Astrocyte (in vitro differentiated cells and primary cell): ENCODE measurements around the gene LRRC4C.

ENCODE experiments used
- EZH2 ChIP-seq: IDR thresholded peaks from 2 replicates; pipeline ENCODE4 v1.6.1; 2012; ENCODE audit warnings: mild to moderate bottlenecking, low read length, inconsistent platforms; ENCODE audit not compliant: insufficient read depth
- TF ChIP-seq, protein P1 (sequence below): IDR thresholded peaks from 2 replicates; pipeline ENCODE4 v1.5.1; 2011; ENCODE audit warnings: low read depth, mild to moderate bottlenecking, inconsistent platforms, low read length, moderate library complexity; ENCODE audit not compliant: insufficient read depth

DNA sequence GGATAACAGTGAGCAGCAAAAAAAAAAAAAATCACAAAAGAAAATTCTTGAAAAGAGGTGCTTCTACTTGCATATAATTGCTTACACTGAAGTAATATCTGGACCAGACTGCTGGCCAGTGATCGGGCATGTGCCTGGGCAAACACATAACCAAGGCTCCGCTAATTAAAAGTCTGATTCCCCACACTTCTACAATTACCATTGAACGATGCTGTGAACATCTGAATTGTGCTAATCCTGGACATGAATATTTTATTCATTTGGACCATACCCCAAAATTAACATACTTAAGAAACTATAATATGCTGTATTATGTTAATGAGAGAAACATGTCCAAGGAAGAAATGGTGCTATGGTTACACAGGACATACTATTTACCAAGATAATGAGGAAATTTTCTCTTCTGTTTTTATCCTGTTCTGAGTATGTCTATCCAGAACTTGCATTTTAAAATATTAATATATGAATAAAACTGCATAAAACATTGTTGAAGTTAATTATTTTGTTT lies 69.8 kb downstream of the LRRC4C start:
- TF ChIP-seq EZH2 = no peak
- TF ChIP-seq, protein P1, sequence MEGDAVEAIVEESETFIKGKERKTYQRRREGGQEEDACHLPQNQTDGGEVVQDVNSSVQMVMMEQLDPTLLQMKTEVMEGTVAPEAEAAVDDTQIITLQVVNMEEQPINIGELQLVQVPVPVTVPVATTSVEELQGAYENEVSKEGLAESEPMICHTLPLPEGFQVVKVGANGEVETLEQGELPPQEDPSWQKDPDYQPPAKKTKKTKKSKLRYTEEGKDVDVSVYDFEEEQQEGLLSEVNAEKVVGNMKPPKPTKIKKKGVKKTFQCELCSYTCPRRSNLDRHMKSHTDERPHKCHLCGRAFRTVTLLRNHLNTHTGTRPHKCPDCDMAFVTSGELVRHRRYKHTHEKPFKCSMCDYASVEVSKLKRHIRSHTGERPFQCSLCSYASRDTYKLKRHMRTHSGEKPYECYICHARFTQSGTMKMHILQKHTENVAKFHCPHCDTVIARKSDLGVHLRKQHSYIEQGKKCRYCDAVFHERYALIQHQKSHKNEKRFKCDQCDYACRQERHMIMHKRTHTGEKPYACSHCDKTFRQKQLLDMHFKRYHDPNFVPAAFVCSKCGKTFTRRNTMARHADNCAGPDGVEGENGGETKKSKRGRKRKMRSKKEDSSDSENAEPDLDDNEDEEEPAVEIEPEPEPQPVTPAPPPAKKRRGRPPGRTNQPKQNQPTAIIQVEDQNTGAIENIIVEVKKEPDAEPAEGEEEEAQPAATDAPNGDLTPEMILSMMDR = no peak
